Embryonic facial prominence (tissue), 1 donor: Measurements from ENCODE around the gene E4F1.
"Not testable (repeated sequence)": the region's sequence is repeated elsewhere in the genome, so short reads cannot be mapped to it uniquely, and the experiment has no call there.

Experiments used
- DNase-seq: peaks from one replicate; pipeline ENCODE4 v3.0.0-alpha.2; 2016; ENCODE audit errors: extremely low spot score

E4F1 gene

DNA sequence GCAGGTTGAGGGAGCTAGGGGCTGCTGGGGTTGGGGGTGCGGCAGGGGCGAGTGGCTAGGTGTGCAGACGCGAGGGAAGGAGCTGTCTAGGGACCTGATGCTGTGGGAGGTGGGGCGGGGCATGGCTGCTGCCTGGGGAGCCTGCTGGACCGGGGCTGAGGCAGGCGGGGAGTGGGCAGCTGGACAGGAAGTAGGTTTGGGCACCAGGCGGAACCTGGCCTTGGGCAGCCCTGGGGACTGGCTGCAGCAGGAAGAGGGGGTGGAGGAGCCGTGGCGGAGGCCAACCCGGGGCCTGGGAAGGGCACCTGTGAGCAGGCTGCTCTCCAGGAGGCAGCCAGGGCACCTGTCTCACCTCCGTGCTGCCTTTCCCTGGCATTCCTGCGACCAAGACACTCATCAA lies 7.0 kb downstream of the E4F1 start:
- no peak for DNase-seq

- no peak for DNase-seq
Observed at GRCh38 chr16:2231016-2231931, 7.9 kb downstream of the E4F1 start.

DNA sequence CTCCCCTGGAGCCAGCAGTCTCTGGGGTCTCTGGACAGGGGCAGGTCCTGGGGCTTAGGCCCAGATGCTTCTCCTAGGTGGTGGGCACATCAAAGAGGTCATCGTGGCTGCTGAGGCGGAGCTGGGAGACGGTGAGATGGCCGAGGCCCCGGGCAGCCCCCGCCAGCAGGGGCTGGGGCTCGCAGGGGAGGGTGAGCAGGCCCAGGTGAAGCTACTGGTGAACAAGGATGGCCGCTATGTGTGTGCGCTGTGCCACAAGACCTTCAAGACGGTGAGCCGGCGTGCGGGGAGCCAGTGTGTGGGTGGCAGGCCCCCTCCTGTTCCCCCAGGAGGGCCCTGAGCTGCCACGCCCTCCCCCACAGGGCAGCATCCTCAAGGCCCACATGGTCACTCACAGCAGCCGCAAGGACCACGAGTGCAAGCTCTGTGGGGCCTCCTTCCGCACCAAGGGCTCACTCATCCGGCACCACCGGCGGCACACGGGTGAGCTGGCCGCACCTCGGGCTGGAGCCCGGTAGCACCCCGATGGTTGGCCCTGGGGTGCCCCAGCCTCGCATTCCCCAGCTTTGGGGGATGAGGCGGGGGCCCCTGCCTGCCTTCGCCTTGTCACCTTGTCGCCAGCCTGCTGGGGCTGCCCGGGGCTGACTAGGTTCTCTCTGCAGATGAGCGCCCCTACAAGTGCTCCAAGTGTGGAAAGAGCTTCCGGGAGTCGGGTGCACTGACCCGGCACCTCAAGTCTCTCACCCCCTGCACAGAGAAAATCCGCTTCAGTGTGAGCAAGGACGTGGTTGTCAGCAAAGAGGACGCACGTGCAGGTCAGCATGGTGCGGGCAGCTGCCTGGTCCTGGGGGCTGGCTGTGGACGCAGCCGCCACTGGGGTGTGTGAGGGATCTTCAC lies 9.0 kb downstream of the E4F1 start:
- DNase-seq: no peak

DNA sequence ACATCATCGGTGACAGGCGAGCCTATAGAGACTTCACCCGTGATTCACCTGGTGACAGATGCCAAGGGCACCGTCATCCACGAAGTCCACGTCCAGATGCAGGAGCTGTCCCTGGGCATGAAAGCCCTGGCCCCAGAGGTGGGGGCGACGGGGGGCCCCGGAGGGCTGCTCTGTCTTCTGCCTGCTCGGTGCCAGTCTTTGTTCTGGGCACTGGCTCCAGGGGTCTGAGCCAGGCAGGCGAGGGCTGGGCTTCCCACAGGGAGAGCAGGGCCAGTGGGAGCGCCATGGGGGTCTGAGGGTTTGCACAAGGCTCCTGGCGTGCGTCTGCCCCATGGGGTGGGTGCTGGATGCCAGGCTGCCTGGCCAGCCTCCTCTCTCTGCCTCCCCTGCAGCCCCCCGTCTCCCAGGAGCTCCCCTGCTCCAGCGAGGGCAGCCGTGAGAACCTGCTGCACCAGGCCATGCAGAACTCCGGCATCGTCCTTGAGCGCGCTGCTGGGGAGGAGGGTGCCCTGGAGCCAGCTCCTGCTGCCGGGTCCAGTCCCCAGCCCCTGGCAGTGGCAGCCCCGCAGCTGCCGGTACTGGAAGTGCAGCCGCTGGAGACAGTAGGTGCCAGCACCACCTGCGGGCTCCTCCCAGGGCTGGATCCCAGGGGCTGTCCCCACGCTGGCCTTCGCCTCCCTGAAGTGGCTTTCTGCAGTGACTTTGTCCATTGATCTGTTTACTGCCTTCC lies 9.8 kb downstream of the E4F1 start:
- DNase-seq: no peak

- no peak for DNase-seq
Observed at GRCh38 chr16:2233872-2234812, 10.8 kb downstream of the E4F1 start.

GRCh38 chr16:2234813-2235170 lies 11.4 kb downstream of the E4F1 start:
- DNase-seq: no peak

- DNase-seq: no peak
Observed at GRCh38 chr16:2235234-2235651, 11.9 kb downstream of the E4F1 start.

DNA sequence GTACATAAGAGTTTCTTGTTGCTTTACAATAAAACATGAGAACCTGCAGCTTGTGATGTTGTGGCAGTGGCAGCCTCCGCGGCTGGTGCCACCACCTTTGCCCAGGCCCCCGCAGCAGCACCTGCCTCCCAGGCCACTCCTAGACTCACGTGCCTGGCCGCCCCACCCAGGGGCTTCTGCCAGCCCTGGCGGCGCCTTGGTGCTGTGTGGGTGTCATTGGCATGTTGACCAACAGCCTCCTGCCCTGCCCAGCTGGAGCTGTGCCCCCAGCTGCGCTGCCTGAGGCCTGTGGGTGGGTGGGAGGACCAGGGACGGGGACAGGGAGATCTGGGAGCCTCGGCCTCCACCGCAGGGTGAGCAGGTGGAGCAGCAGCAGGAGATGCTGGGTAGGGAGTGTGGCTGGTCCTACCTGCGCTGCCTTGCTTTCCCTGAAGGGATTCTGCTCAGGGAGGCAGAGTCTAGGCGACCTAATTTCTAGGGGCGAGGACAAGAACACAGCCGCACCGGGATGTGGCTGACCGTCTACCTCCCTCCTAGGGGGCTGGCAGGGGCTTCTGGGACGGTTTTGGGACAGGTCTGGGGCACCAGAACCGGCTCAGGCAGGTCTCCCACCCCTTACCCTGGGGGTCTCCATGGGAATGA lies 12.4 kb downstream of the E4F1 start:
- no peak for DNase-seq

DNA sequence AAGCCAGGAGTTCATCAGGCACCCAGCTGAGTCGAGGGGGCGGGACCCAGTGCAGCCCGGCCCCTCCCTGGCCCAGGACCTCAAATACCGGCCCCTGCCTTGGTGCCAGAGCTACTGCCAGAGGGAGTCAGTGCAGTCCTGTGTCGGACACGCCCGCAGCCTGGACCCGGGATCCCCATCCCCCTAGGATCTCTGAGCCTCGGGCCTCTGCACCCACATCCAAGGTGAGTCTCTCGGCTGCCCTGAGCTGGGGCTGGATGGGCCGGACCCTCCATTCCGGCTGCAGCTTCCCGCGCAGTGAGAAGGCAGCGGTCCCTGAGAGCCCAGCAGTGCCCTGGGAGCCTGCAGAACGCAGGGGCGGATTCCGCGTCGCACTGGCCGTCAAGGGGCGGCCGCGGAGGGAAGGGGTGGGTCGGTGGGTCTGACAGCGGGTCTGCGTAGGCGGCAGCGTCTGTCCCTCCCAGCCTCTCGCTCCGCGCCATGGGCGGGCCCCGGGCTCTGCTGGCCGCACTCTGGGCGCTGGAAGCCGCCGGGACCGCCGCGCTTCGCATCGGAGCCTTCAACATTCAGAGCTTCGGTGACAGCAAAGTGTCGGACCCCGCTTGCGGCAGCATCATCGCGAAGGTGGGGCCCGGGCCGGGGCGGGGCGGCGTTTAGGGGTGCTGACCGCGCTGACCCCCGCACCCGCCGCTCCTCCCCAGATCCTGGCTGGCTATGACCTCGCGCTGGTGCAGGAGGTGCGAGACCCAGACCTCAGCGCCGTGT lies 13.1 kb downstream of the E4F1 start, which contains the start of gene DNASE1L2:
TSS of gene DNASE1L2 (plus strand) at position 108 of the 765 bp plus-strand sequence. CDS start at position 481, 373 bp downstream.
- no peak for DNase-seq

DNA sequence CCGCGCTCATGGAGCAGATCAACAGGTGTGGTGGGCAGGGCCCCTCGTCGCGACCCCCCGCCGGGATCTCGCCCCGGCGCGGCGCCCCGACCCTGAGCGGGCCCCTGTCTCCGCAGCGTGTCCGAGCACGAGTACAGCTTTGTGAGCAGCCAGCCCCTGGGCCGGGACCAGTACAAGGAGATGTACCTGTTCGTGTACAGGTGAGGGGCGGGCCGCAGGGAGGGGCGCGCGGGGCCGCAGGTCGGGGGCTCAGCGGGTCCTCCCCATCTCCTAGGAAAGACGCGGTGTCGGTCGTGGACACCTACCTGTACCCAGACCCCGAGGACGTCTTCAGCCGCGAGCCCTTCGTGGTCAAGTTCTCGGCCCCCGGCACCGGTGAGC lies 13.7 kb downstream of the E4F1 start:
- DNase-seq: no peak

DNA sequence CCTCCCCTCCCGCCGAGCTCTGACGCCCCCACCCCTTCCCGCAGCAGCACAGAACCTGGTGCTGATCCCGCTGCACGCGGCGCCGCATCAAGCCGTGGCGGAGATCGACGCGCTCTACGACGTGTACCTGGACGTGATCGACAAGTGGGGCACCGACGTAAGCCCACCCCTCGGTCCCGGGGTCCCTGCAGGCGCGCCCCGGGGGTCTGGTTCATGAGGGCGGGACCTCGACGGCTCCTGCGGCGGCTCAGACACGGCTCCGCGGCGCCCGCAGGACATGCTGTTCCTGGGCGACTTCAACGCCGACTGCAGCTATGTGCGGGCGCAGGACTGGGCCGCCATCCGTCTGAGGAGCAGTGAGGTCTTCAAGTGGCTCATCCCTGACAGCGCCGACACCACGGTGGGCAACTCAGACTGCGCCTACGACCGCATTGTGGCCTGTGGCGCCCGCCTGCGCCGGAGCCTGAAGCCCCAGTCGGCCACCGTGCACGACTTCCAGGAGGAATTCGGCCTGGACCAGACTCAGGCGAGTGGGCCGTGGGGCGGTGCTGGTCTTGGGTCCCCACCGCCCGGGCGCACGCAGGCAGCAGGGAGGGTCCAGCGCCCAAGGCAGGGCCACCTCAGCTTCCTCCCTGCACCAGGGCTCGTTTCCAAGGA lies 14.2 kb downstream of the E4F1 start:
- DNase-seq: no peak

DNA sequence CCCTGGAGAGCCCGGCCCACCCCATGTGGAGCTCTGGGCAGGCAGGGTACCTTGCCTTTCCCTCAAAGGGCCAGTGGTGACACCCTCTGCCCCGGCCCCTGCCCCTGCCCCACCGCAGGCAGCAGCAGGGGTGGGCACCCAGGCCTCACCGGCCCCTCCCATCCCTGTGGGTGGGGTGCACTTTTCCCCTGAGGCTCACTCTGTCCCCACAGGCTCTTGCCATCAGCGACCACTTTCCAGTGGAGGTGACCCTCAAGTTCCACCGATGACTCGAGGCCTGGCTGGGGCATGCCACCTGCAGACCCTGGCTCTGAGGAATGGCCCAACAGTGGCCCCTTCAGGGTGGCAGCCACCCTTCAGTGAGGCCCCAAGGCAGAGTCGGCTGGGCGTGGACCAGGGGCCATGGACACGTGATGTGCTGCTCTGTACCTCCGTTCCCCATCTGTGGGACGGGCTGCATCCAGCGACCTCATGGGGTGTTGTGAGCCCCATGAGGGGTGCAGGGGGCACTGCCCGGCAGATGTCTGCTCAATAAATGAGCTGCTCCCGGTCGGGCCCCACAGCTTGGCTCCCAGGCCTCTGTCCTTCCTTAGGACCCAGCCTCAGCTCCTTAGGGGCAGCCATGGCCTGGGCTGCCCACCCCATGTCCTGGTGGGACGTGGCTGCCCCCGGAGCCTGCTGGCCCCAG lies 14.9 kb downstream of the E4F1 start:
- DNase-seq: no peak

GRCh38 chr16:2238838-2239675 lies 15.7 kb downstream of the E4F1 start:
- DNase-seq: no peak

DNA sequence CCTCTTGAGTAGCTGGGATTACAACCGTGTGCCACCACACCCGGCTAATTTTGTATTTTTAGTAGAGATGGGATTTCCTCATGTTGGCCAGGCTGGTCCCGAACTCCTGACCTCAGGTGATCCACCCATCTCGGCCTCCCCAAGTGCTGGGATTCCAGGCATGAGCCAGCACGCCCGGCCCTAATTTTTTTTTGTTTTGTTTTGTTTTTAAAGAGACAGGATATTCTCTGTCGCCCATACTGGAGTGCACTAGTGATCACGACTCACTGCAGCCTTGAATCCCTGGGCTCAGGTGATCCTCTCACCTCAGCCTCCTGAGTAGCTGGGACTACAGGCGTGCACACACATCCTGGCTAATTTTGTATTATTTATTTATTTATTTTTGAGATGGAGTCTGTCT lies 16.9 kb downstream of the E4F1 start:
- DNase-seq: not testable (repeated sequence)

- DNase-seq: no peak
Observed at GRCh38 chr16:2242598-2242997, 19.2 kb downstream of the E4F1 start.

DNA sequence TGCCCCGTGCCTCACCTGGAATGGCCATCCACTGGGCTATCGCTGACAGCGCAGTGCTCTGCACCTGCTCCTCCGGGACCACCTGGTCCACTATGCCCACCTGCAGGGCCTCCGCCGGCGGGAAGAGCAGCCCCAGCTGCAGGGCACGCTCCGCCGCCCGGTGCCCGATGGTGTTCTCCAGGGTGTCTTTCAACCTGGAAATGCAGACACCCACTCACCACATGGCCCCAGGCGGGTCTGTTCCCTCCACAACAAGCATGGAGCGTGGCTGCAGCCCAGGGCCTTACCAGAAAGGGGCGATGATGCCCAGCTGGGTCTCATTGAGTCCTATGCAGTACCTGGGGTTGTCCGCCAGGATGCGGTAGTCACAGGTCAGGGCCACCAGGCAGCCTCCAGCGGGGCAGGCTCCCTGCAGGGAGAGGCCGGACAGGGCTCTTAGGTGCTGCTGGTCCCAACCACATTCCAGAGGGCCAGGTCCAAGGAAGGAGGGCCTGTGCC lies 19.7 kb downstream of the E4F1 start:
- no peak for DNase-seq

GRCh38 chr16:2243781-2244180 lies 20.4 kb downstream of the E4F1 start:
- no peak for DNase-seq
